SK-N-SH (cell line): Measurements from ENCODE around the gene ZMAT5. TPM values are rescaled to one million over a fixed set of nuclear protein-coding genes. Genes with fewer than 3 reads are reported as not detected.

ENCODE experiments used
- CTCF ChIA-PET: fragments of 300-600, 350-600 bp; formaldehyde crosslinking; extraction: SDS; loops from one replicate; lab custom pipeline; 2021; lab: Yijun Ruan, JAX
- POLR2A ChIA-PET: fragments of 350-600 bp; sonication (Branson Sonifier 250); formaldehyde crosslinking; extraction: SDS; loops from one replicate; lab custom pipeline; 2020; ENCODE audit warnings: antibody characterized with exemption, inconsistent platforms; lab: Yijun Ruan, JAX
- DNase-seq: peaks from one replicate; pipeline ENCODE4 v3.0.0; 2012
- H2AFZ ChIP-seq: fragments of 200-600 bp; sonication (generic); 2 replicates; pipeline ENCODE4 v1.8.1; 2016; ENCODE audit warnings: antibody characterized with exemption, mild to moderate bottlenecking, low read depth
- H3F3A ChIP-seq: fragments of 200-600 bp; sonication (generic); replicated peaks from 2 replicates; pipeline ENCODE3; 2016; ENCODE audit warnings: antibody characterized with exemption, mild to moderate bottlenecking; ENCODE audit not compliant: insufficient read depth
- H3K27ac ChIP-seq, 2 experiments: fragments of 200-500 bp in 1 of 2; fragments of 200-600 bp in 1 of 2; sonication (Bioruptor generic) in 1 of 2; sonication (generic), shearing (Covaris generic) in 1 of 2; 2 replicates each; pipeline versions ENCODE4 v1.5.1 to v1.6.1; 2014 to 2016; ENCODE audit warnings: low read depth in 2 of 2, inconsistent platforms in 1 of 2, low read length in 1 of 2, mild to moderate bottlenecking in 1 of 2, mixed read lengths in 1 of 2
- H3K27me3 ChIP-seq: fragments of 200-600 bp; sonication (generic), shearing (Covaris generic); 2 replicates; pipeline ENCODE4 v1.6.1; 2016; ENCODE audit warnings: mixed run types; ENCODE audit not compliant: insufficient read depth
- H3K36me3 ChIP-seq, 2 experiments: fragments of 200-500 bp in 1 of 2; fragments of 200-600 bp in 1 of 2; sonication (Bioruptor generic) in 1 of 2; sonication (generic) in 1 of 2; replicated peaks in 1 of 2; 2 replicates each; pipeline versions ENCODE3 to v1.5.1; 2014 to 2016; ENCODE audit warnings: low read length in 1 of 2, mild to moderate bottlenecking in 1 of 2; ENCODE audit not compliant: insufficient read depth in 2 of 2, control insufficient read depth in 1 of 2
- H3K4me1 ChIP-seq, 2 experiments: fragments of 200-500 bp in 1 of 2; fragments of 200-600 bp in 1 of 2; sonication (Bioruptor generic) in 1 of 2; sonication (generic), shearing (Covaris generic) in 1 of 2; 2 replicates each; pipeline versions ENCODE4 v1.5.1 to v1.6.1; 2014 to 2016; ENCODE audit warnings: low read depth in 1 of 2, low read length in 1 of 2, mixed run types in 1 of 2; ENCODE audit not compliant: insufficient read depth in 2 of 2, control insufficient read depth in 1 of 2
- H3K4me2 ChIP-seq: fragments of 200-600 bp; sonication (generic), shearing (Covaris generic); 2 replicates; pipeline ENCODE4 v1.6.1; 2017; ENCODE audit warnings: mixed run types
- H3K4me3 ChIP-seq, 2 experiments: fragments of 200-500 bp in 1 of 2; fragments of 200-600 bp in 1 of 2; sonication (Bioruptor generic) in 1 of 2; sonication (generic), shearing (Covaris generic) in 1 of 2; 2 replicates each; pipeline versions ENCODE4 v1.5.1 to v1.8.1; 2014 to 2016; ENCODE audit warnings: low read depth in 2 of 2, inconsistent platforms in 1 of 2, low read length in 1 of 2, mild to moderate bottlenecking in 1 of 2, mixed read lengths in 1 of 2, moderate library complexity in 1 of 2
- H3K79me2 ChIP-seq: fragments of 200-600 bp; sonication (generic); 2 replicates; pipeline ENCODE4 v1.8.1; 2017; ENCODE audit warnings: mild to moderate bottlenecking; ENCODE audit not compliant: insufficient read depth
- H3K9ac ChIP-seq: fragments of 200-600 bp; sonication (generic); 2 replicates; pipeline ENCODE4 v1.6.1; 2017; ENCODE audit warnings: mixed run types
- H3K9me2 ChIP-seq: fragments of 200-600 bp; sonication (generic); 2 replicates; pipeline ENCODE4 v1.6.1; 2017; ENCODE audit warnings: mixed run types
- H3K9me3 ChIP-seq: fragments of 200-600 bp; sonication (generic); 2 replicates; pipeline ENCODE4 v1.6.1; 2017; ENCODE audit warnings: mixed run types, mild to moderate bottlenecking, moderate library complexity
- H4K20me1 ChIP-seq: fragments of 200-600 bp; sonication (generic); 2 replicates; pipeline ENCODE4 v1.6.1; 2017; ENCODE audit warnings: mild to moderate bottlenecking, mixed run types; ENCODE audit not compliant: insufficient read depth
- CHD2 ChIP-seq: fragments of 150-350 bp; IDR thresholded peaks from 2 replicates; pipeline ENCODE4 v1.6.1; 2018; ENCODE audit warnings: low read length; ENCODE audit not compliant: partially characterized antibody
- FOSL2 ChIP-seq: IDR thresholded peaks from 2 replicates; pipeline ENCODE4 v1.4.0; 2012; ENCODE audit warnings: low read depth, mild to moderate bottlenecking, moderate library complexity, borderline replicate concordance
- FOXM1 ChIP-seq: IDR thresholded peaks from 2 replicates; pipeline ENCODE4 v1.4.0; 2012; ENCODE audit warnings: low read depth, mild to moderate bottlenecking
- GATA2 ChIP-seq: sonication (generic); formaldehyde crosslinking; IDR thresholded peaks from 2 replicates; pipeline ENCODE4 v1.5.0; 2020; ENCODE audit warnings: mild to moderate bottlenecking, missing genetic modification reagents
- MAX ChIP-seq: IDR thresholded peaks from 2 replicates; pipeline ENCODE4 v1.4.0; 2012; ENCODE audit warnings: low read depth
- MEF2A ChIP-seq: IDR thresholded peaks from 2 replicates; pipeline ENCODE4 v1.4.0; 2012; ENCODE audit warnings: low read depth, borderline replicate concordance
- MXI1 ChIP-seq: IDR thresholded peaks from 2 replicates; pipeline ENCODE4 v1.6.1; 2012; ENCODE audit warnings: mild to moderate bottlenecking, low read depth, low read length, improper control_type of control experiment
- RFX5 ChIP-seq: IDR thresholded peaks from 2 replicates; pipeline ENCODE4 v1.6.1; 2012; ENCODE audit warnings: mild to moderate bottlenecking, improper control_type of control experiment, low read length
- RXRA ChIP-seq: IDR thresholded peaks from 2 replicates; pipeline ENCODE4 v1.4.0; 2012; ENCODE audit warnings: low read depth, mild to moderate bottlenecking, borderline replicate concordance
- SIN3A ChIP-seq: IDR thresholded peaks from 2 replicates; pipeline ENCODE4 v1.6.1; 2012; ENCODE audit warnings: low read depth, mild to moderate bottlenecking, low read length, moderate library complexity, borderline replicate concordance
- SMC3 ChIP-seq: IDR thresholded peaks from 2 replicates; pipeline ENCODE4 v1.6.1; 2012; ENCODE audit warnings: low read depth, low read length, improper control_type of control experiment
- TCF12 ChIP-seq: IDR thresholded peaks from 2 replicates; pipeline ENCODE4 v1.4.0; 2012
- TEAD4 ChIP-seq: IDR thresholded peaks from 2 replicates; pipeline ENCODE4 v1.4.0; 2012; ENCODE audit warnings: mild to moderate bottlenecking, borderline replicate concordance; ENCODE audit not compliant: insufficient read depth
- WGBS: methylation state at CpG from one replicate; pipeline ENCODE4 v1.1.6; 2017; ENCODE audit warnings: low lambda C conversion rate; 5-methylcytosine and 5-hydroxymethylcytosine counted together
- polyA plus RNA-seq, 3 experiments: library from polyadenylated mRNA; depleted of rRNA; stranded (reverse); fragments of >200 nt; gene quantifications; 2 replicates each; pipeline ENCODE4 v1.2.3, GENCODE V29; 2012
- TF ChIP-seq, protein P1 (sequence below): IDR thresholded peaks from 2 replicates; pipeline ENCODE4 v1.4.0; 2012; ENCODE audit warnings: low read depth, borderline replicate concordance
- TF ChIP-seq, protein P2 (sequence below): fragments of 150-350 bp; IDR thresholded peaks from 2 replicates; pipeline ENCODE4 v1.6.1; 2017; ENCODE audit warnings: antibody characterized with exemption, low read length, low read depth, borderline replicate concordance
- TF ChIP-seq, protein P3 (sequence below): fragments of 200-600 bp; sonication (generic); IDR thresholded peaks from 2 replicates; pipeline ENCODE4 v1.6.1; 2017; ENCODE audit warnings: antibody characterized with exemption, mild to moderate bottlenecking, moderate library complexity

The ZMAT5 gene
- polyA plus RNA-seq, 1 of the 3 experiments (the other 2 are of a cell fraction) = 35.0 TPM

GRCh38 chr22:29788339-29789279 is 21.8 kb upstream of the ZMAT5 start:
- Histone ChIP-seq H3K9ac (no peak overlapping the region), H3K27ac (no peak overlapping the region), H3K4me1 (no peaks in the 10 kb centered on the region), H3K27me3 (no peaks in the 10 kb centered on the region), H2AFZ (no peak overlapping the region), H3F3A (peaks cover 5% of the 10 kb centered on the region), H3K4me2 (no peak overlapping the region), H3K4me3 (no peak overlapping the region), H3K9me2 (no peaks in the 10 kb centered on the region), H3K79me2 (no peaks in the 10 kb centered on the region)
- POLR2A ChIA-PET = no interaction called here
- 93% methylated on average over 23 of the region's 27 CpGs for WGBS
- TF ChIP-seq SIN3A (no peak), CHD2 (no peak), SMC3 (no peak), RXRA (no peak), GATA2 (no peak), TCF12 (no peak), FOXM1 (no peak), MAX (no peak), FOSL2 (no peak), MEF2A (no peak)
- TF ChIP-seq, protein P1, sequence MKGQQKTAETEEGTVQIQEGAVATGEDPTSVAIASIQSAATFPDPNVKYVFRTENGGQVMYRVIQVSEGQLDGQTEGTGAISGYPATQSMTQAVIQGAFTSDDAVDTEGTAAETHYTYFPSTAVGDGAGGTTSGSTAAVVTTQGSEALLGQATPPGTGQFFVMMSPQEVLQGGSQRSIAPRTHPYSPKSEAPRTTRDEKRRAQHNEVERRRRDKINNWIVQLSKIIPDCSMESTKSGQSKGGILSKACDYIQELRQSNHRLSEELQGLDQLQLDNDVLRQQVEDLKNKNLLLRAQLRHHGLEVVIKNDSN = no peak
- TF ChIP-seq, all 33 proteins: peak for 0
- Histone ChIP-seq H3K36me3 (peaks cover 20 to 51% of the 10 kb centered on the region in 2 experiments), H4K20me1 (no peaks in the 10 kb centered on the region), H3K9me3 (no peaks in the 10 kb centered on the region)
- no peak for DNase-seq
- CTCF ChIA-PET = interaction anchor here (0.8 to 1.8 kb wide), 2 partner anchors 99 to 217 kb away, joined by 3 to 6 read pairs; no protein-coding TSS in a partner anchor

DNA sequence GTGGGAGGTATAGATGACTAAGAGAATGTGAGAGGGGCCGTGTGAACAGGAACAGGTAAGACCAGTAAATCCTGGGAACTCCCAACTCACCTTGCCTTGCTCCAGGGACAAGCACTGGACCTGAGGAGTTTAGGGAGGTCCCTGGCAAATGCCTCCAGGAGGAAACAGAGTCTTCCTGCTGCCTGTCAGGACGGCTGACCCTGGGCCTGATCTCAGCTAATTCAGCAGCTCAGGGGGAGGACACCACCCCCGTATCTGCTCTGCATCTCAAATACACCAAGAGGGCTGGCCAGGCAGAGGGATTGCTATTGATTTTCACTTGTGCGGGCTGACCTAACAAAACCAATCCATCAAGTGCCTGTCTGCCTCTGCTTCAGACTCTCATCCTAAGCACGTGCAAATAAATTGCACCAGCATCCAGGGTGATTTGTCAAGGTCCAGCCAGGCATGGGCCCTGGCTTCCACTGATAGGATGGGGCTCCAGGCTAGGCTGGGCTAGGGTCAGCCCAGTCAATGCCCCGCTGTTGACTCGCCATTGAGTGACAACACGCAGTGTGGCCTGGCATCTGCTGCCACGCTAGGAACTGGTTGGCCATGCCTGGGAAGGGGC is 20.7 kb upstream of the ZMAT5 start:
- Histone ChIP-seq H3K27me3 (no peaks in the 10 kb centered on the region), H3K9ac (no peak overlapping the region), H3K4me2 (no peak overlapping the region), H3K27ac (no peak overlapping the region), H2AFZ (no peak overlapping the region), H3K4me1 (no peaks in the 10 kb centered on the region), H3K9me3 (no peaks in the 10 kb centered on the region), H3K4me3 (no peak overlapping the region), H3K36me3 (peaks cover 13 to 44% of the 10 kb centered on the region in 2 experiments), H3F3A (peaks cover 5% of the 10 kb centered on the region), H3K79me2 (no peaks in the 10 kb centered on the region), H4K20me1 (no peaks in the 10 kb centered on the region), H3K9me2 (no peaks in the 10 kb centered on the region)
- CTCF ChIA-PET = interaction anchor here (0.7 kb wide), 1 partner anchor 35 kb away, joined by 4 read pairs; no protein-coding TSS in a partner anchor
- no peak for TF ChIP-seq RFX5
- TF ChIP-seq, protein P2, sequence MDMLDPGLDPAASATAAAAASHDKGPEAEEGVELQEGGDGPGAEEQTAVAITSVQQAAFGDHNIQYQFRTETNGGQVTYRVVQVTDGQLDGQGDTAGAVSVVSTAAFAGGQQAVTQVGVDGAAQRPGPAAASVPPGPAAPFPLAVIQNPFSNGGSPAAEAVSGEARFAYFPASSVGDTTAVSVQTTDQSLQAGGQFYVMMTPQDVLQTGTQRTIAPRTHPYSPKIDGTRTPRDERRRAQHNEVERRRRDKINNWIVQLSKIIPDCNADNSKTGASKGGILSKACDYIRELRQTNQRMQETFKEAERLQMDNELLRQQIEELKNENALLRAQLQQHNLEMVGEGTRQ = no peak
- no peak for TF ChIP-seq MXI1
- TF ChIP-seq, protein P3, sequence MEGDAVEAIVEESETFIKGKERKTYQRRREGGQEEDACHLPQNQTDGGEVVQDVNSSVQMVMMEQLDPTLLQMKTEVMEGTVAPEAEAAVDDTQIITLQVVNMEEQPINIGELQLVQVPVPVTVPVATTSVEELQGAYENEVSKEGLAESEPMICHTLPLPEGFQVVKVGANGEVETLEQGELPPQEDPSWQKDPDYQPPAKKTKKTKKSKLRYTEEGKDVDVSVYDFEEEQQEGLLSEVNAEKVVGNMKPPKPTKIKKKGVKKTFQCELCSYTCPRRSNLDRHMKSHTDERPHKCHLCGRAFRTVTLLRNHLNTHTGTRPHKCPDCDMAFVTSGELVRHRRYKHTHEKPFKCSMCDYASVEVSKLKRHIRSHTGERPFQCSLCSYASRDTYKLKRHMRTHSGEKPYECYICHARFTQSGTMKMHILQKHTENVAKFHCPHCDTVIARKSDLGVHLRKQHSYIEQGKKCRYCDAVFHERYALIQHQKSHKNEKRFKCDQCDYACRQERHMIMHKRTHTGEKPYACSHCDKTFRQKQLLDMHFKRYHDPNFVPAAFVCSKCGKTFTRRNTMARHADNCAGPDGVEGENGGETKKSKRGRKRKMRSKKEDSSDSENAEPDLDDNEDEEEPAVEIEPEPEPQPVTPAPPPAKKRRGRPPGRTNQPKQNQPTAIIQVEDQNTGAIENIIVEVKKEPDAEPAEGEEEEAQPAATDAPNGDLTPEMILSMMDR = no peak
- no peak for TF ChIP-seq TEAD4
- TF ChIP-seq SMC3 = no peak
- no peak for DNase-seq
- WGBS = 91% methylated on average over 9 of the region's 9 CpGs
- POLR2A ChIA-PET = no interaction called here
